GM18861 (cell line): Measurements from ENCODE around the gene ATG7.

ENCODE experiments used
- ATAC-seq: cut with Tn5 transposase; IDR thresholded peaks from one replicate; pipeline ENCODE4 v1.9.1; 2021; ENCODE audit not compliant: unreplicated experiment

The ATG7 gene

GRCh38 chr3:11548721-11549131 is 276.5 kb downstream of the ATG7 start:
- ATAC-seq = no peak

DNA sequence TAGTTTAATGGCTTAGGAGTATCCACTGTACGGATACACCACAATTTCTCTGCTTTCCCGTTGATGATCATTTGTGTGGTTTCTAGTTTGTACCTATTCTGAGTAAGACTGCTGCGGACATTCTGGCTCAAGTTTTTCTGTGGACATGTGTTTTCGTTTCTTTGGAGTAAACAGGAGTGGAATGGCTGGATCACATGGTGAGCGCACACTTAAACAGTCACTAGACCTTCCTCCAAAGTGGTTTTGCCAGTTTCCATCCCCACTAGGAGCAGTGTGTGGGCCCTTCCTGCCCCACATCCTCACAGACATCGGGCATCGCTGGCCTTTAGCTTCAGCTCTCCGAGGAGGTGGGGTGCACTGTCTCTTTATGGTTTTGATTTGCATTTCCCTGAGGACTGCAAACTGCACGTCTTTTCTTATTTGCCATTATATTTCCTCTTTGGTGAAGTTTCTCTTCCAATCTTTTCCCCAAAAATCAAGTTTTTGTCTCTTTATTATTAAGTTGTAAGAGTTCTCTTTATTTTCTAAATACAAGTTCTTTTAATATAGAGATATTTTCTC is 277.5 kb downstream of the ATG7 start:
- peak; percentile 43 for ATAC-seq

DNA sequence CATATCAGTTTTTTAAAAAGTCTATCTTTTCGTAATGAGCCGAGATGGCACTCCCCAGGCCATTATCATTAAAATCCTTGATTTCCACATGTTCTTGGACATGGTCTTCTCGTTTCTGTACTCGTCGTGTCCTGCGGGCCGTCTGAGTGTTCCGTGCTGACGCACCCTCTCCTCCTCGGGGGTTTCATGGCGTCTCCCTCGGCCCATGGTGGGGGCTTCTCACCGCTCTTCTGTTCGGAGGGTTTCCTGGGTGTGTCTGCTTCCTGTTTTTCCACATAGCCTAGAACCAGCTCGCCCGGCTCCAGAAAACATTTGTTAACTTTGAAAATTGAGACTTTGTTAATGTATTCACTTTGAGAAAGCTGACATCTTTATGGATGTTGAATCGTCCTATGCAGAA is 278.8 kb downstream of the ATG7 start:
- no peak for ATAC-seq

DNA sequence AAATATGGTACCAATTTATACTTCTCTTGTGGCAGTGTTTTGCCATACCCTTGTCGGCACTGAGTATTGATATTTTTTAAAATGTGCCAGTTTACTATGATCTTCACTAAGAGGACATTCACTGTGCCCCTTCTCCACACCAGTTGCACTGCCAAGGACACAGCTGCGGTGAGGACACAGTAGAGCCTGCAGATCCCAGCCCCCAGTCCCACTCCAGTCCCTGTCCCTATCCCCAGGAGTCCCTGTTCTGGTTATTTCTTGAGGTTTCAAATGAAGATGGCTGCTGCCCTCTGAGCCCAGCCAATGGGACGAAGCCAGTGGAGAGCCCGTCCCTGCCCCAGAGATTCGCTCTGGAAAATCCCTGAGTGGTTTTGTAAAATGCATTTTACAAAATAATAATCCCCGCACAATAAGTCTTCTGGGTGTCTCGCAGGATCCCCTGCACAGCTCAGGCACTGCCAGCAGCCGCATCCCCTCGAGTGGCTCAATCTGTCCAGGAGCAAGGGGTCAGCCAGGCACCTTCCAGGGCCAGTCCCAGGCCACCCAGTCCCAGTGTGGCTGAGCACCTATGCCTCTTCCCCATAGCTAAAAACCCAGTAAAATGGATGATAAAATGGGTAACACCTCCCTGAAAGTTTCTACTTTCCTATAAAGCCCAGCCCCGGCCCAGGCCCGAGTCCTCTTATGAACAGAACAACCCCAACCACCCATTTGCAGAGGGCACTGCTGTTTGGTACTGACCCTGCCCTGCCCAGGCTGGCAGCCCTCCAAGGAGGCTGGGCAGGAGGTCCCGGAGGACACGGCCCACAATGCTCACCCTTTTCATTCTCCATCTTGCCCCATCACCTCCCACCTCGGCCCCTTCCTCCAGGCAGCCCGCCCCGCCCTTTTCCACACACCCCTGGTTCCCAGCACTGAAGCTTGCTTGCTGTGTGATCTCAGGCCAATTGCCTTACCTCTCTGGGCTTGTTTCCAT is 280.4 kb downstream of the ATG7 start:
- no peak for ATAC-seq

DNA sequence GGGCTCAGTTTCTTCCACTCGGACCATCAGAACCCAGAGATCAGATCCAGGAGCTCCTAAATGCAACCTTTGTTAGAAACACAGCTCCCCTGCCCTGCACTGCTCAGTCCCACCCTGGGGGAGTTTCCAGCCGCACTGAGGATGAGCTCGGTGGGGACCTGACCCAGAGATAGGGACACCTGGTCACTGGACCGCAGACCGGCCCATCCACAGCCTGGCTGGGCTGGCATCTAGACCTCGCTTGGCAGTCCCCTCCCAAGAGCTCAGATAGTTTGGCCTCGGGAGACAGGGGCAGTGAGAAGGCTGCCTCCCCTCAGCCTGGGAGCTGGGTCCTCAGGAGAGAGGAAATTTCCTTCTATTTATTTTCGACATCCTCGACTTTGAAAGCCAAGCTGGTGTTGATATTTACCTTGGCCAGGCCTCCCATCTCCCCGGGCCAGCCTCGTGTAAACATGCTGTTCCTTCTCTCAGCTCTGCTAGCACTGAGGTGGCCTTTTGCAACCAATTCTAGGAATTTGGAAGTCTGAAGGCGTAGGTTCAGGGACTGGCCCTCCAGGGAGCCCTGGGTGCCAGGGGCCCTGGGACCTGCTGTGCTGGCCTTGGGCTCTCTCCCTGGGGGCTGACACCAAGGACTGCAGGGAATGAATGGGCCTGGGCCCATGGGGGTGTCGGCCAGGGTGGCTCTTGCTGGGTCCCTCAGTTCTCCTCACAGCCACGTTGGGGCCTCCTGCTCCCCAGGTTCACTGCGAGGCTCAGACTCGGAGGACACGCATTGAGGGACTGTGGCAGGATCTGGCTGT is 281.4 kb downstream of the ATG7 start:
- no peak for ATAC-seq

DNA sequence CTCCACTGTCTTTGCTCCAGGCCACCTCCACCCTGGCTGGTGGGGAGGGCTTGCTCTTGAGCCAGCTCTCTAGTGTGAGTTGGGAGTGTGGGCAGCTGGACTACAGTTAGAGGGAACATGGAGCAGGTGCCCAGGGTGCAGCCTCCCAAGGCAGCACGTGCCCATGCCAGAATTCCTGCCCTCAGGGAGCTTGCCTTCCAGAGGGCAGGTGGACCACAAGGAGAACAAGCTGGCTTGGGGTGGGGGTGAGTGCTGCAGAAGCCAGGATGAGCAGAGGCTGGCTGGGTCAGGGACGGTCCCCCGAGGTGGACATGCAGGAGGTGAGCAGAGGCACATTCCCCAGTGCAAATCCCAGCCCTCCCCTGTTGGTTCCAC is 282.0 kb downstream of the ATG7 start:
- no peak for ATAC-seq

GRCh38 chr3:11554666-11555065 is 282.5 kb downstream of the ATG7 start:
- no peak for ATAC-seq

- no peak for ATAC-seq
Observed at GRCh38 chr3:11555211-11555782, 283.1 kb downstream of the ATG7 start.

DNA sequence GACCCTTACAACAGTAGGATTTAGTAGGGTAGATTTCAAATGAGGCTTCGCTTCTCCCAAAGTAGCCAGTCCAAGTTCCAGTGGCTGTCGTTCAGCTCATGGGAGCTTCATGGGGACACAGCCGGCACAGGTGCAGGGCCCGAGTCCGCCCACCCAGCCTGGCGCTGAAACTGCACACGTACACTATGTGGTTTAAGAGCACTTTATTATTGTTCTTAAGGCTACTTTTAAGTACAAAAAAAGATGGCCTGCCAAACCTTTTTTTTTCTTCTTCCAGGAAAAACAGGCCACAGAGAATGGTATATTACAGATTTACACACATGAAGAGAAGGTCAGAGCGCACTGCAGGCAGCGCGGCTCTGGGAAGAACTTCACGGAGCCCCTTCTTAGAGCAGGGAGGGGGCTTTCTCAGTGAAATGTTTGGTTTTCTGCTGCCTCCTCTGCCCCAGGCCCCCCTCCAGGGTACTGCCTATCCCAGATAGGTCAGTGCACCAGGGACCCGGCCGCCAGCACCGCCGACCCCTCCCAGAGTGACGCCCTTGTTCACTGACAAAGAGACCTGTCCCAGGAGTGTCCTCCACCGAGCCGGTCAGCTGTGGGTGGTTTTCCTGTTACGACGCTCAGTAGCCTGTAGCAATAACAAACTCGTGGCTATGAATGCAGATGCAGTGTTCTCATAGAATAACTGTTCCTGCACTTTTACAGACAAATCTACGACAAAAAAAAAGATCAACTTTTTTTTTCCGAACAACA is 283.9 kb downstream of the ATG7 start:
- ATAC-seq = no peak

- ATAC-seq = no peak
Observed at GRCh38 chr3:11556851-11557644, 284.9 kb downstream of the ATG7 start.

DNA sequence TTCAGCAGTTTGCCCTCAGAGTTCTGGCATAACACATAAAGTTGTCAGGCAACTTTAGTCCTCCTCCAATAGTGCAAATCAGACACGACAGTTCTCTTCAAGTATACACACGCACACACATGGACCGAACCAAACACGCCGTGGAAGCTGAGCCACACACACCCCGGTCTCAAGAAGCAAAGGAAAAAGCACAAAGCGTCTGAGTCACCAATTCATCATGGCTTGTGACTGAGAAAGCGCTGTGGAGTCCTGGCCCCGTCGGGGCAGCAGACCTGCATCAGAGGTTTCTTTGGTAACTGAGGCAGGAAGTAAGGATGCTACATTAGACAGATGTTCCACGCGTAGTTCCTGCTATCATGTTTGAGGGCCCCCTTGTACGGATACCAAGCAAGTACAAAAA is 285.8 kb downstream of the ATG7 start:
- ATAC-seq = no peak

DNA sequence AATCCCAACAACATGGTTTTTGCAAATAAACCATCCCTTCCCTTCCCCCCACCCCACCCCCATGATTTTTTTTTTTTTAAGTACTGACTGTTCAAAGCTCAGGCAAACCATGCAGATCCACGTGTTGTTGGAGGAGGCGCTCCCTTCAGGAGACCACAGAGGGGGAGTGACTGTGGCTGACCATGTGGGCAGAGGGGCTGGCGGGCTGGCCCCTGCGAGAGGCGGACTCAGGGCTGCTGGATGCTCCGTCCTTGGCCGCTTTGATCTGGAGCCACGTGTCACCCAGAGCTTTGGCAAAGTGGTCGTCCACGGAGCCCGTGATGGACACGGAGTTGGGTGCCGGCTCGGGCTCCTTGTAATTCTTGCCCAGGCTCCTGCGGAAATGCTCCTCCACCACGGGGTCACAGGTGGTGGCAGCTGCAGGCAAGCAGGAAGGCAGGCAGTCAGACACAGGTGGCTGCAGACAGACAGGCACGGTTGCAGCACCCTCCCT is 286.3 kb downstream of the ATG7 start:
- ATAC-seq = no peak

DNA sequence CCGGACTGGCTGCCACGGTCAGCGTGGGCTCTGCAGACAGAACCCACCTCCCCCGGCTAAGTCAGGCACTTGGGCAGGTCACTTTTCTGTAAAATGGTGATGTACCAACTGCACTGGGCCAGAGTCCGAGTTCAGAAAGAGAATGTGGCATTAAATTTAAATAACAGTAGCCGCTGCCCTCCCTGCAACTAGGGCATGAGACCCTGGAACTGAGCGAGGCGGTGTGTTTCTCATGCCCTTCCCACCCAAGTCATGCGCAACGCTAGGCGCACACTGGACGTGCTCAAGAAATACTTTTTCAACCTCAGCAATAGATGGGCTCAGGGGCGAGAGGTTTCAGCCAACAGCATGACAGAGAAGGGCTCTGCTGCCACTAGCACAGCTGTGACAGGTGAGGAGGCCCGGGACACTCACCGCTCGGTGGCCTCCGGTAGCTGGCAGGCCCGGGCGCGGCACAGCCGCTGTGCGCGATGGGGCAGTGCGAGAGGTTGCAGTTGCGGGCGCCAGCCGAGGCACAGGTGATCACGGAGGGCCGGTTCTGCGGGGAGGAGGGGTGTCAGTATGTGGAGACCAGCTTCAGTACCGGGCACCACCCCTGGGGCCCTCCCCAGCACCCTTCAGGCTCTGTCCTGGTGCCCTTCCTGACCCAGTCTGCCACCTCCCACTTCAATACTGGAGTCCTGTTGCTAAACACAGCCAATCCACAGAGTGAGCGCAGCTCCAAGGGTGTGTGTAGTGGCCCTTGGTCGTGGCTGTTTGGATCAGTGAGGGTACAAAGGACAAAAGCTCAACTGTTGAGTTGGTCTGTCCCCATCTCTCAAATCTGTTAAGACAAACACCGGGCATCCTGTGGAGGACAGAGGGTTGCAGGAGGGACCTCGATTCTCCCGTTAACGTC is 287.0 kb downstream of the ATG7 start:
- ATAC-seq = no peak

GRCh38 chr3:11559816-11560633 is 287.8 kb downstream of the ATG7 start:
- no peak for ATAC-seq

GRCh38 chr3:11560746-11561145 is 288.5 kb downstream of the ATG7 start:
- no peak for ATAC-seq

DNA sequence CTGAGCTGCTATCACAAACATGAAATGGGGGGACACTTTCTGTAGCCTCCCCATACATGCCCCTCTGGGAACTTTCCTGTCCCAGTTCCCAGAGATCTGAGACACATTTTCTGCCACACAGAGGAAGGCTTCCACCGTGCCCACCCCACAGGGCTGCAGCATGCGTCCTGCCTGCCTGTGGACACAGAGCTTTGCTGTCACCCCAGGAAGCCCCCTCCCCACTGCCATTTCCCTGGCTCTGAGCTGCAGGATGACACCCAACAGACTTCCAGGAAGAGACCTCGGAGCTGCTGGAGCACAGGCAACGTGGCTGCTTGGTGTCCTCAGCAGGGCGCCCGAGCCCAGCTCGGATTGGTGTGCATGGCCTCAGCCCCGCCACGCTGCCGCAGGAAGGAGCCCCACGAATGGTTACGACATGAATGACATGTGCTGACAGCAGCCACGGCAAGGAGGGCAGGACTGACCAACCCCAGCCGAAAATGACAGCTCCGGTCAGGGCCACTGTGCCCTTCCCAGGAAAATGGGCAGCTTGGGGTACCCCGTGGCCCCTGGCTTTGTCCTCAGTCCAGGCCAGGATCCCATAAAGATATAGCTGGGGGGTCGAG is 290.2 kb downstream of the ATG7 start:
- ATAC-seq = no peak

DNA sequence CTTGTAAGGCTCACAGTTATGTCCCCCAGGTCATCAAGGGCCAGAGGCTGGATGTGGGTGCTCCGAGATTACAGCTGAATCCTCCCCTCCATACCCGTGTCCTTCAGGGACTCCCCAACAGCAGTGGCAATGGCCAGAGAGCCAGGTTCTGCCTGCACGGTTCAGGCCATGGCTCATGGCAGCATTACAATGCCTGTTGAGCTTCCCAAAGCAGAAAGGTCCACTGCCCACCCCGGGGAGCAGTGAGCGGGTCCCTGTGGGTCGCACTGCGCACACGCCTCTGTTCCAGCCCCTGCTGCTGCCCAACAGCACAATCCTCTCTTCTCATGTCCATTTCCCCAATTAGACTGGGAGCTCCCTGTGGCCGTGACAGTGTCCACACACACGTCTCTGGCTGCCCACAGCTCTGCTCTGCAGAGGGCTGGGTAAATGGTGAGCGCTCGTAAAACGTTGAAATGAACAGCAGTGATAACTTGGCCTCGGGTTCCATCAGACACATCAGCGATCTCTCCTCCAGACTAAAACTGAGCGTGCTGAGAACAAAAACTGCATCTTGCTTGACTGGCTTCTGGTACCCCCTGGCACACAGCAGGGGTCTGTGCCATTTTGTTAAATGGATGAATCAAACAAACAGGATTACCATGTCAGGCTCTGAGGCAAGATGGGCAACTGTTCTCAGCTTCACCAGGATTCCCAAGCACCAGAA is 291.1 kb downstream of the ATG7 start:
- ATAC-seq = no peak
